ENCODE measurements around the gene TBC1D17.

Gene TBC1D17

DNA sequence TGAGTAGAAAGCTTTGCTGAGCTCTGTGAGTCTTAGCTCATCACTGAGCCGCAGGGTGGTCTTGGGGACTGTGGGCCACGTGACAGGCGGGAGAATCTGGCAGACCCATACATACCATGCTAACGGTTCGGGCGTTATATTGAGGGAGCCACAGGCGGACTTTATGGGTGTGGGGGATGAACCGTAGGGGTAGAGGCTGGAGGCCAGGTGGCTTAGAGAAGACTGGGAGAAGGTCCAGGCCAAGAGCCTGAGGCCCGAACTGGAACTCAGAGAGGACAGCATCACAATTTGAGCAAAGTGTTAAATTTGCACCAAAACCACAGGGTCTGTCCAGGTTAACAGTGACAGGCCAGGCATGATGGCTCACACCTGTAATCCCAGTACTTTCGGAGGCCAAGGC, 36.2 kb downstream of the TBC1D17 start:
- H3K4me2 ChIP-seq (ENCODE audit: low read length), result no peak overlapping the region; the same call in 1 of the 2 replicates
- no peak overlapping the region for H3K9ac ChIP-seq (ENCODE audit: low read length)
- H3K27ac ChIP-seq (ENCODE audit: low read depth, low read length, poor library complexity, severe bottlenecking), result peak overlapping the region; percentile 55
- no peaks in the 10 kb centered on the region for H3K27me3 ChIP-seq (ENCODE audit: insufficient read depth, low read length)
- peaks cover 72% of the 10 kb centered on the region for H3K4me1 ChIP-seq (ENCODE audit: insufficient read depth, low read length, severe bottlenecking)
- no peaks in the 10 kb centered on the region for H4K20me1 ChIP-seq (ENCODE audit: insufficient read depth, low read length)
- peaks cover 6% of the 10 kb centered on the region; the same call in 1 of the 2 replicates for H3K79me2 ChIP-seq (ENCODE audit: insufficient read depth, low read length)
- no peaks in the 10 kb centered on the region for H3K9me3 ChIP-seq (ENCODE audit: low read length)
- H3K36me3 ChIP-seq (ENCODE audit: insufficient read depth, low read length), result peaks cover 90% of the 10 kb centered on the region
- no peak overlapping the region for H2AFZ ChIP-seq (ENCODE audit: low read length)
- no peak overlapping the region for H3K4me3 ChIP-seq (ENCODE audit: low read depth, low read length, poor library complexity, severe bottlenecking)
- H3K9me2 ChIP-seq (ENCODE audit: low read depth, low read length), result no peaks in the 10 kb centered on the region
- no peaks in the 10 kb centered on the region for H3F3A ChIP-seq (ENCODE audit: insufficient read depth, low read length)
- TF ChIP-seq CTCF (IDR thresholded peaks at IDR 0.05; ENCODE audit: low read length), result no peak
- no peak for TF ChIP-seq EZH2 (IDR thresholded peaks at IDR 0.05; ENCODE audit: borderline replicate concordance, low read length)

DNA sequence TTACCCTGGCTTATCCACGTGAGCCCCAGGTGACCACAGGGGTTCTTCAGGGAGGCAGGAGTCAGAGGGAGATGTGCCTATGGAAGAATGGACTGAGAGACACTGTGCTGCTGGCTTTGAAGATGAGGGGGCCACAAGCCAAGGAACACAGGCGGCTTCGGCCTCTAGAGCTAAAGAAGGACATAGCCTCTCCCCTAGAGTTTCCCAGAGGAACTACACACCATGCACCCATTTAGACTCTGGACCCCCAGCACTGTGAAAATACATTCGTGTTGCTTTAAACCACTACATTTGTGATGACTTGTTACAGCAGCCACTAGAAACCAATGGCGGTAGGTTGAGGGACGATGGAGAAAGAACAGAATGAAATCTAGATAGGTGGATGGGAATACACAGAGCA, 37.8 kb downstream of the TBC1D17 start:
- no peak overlapping the region for H3K4me2 ChIP-seq (ENCODE audit: low read length)
- TF ChIP-seq EZH2 (IDR thresholded peaks at IDR 0.05; ENCODE audit: borderline replicate concordance, low read length), result no peak
- TF ChIP-seq CTCF (IDR thresholded peaks at IDR 0.05; ENCODE audit: low read length), result peak; percentile 20; the same call in 1 of the 2 replicates
- no peak overlapping the region for H3K9ac ChIP-seq (ENCODE audit: low read length)
- H2AFZ ChIP-seq (ENCODE audit: low read length), result no peak overlapping the region
- H3K9me3 ChIP-seq (ENCODE audit: low read length), result no peaks in the 10 kb centered on the region
- no peaks in the 10 kb centered on the region for H3K27me3 ChIP-seq (ENCODE audit: insufficient read depth, low read length)
- H3K27ac ChIP-seq (ENCODE audit: low read depth, low read length, poor library complexity, severe bottlenecking), result no peak overlapping the region
- peaks cover 82% of the 10 kb centered on the region for H3K36me3 ChIP-seq (ENCODE audit: insufficient read depth, low read length)
- H4K20me1 ChIP-seq (ENCODE audit: insufficient read depth, low read length), result no peaks in the 10 kb centered on the region
- peaks cover 17% of the 10 kb centered on the region for H3K79me2 ChIP-seq (ENCODE audit: insufficient read depth, low read length)
- H3K4me1 ChIP-seq (ENCODE audit: insufficient read depth, low read length, severe bottlenecking), result peaks cover 71% of the 10 kb centered on the region
- H3K4me3 ChIP-seq (ENCODE audit: low read depth, low read length, poor library complexity, severe bottlenecking), result no peak overlapping the region
- no peaks in the 10 kb centered on the region for H3F3A ChIP-seq (ENCODE audit: insufficient read depth, low read length)
- H3K9me2 ChIP-seq (ENCODE audit: low read depth, low read length), result no peaks in the 10 kb centered on the region

DNA sequence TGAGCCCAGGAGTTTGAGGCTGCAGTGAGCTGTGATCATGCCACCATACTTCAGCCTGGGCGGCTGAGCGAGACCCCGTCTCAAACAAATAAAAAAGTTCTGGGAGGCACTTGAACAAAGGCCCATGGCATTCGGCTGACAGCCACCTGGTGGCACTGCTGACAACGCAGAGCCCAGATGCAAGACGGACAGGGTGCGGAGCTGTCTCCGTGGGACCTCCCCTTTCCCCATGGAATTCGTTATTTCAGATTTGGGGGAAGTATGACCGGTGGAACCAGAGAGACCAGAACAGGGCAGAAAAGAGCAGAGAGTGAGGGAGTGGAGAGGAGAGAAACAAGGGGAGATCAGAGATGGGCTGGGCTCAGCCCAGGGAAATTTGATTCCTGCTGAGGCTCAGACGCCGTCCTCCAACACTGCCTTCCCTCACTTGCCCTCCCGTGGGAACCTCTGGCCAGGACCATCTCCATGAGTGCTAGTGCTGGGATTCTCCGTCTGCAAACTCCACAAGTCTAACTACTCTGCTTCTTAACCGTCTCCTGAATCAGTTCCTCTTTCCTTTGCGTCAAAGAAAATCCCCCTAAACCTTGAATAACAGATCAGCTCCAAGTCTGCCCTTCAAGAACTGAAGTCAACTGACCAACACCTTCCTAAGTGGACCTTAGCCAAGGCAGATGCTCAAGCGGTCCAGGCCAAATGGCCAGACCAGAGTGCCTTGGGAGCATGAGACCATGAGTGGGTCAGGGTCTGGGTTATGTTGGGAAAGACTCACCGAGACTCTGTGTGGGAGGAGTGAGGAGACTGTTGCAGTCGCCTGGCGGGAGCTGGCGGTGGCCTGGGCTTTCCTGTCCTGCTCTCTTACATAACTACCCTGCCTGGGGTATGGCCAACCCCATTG, 39.6 kb downstream of the TBC1D17 start:
- peak overlapping the region; percentile 9; the same call in 1 of the 2 replicates for H3K9ac ChIP-seq (ENCODE audit: low read length)
- H3K4me1 ChIP-seq (ENCODE audit: insufficient read depth, low read length, severe bottlenecking), result peaks cover 72% of the 10 kb centered on the region
- H3K9me3 ChIP-seq (ENCODE audit: low read length), result no peaks in the 10 kb centered on the region
- no peaks in the 10 kb centered on the region for H3K27me3 ChIP-seq (ENCODE audit: insufficient read depth, low read length)
- TF ChIP-seq CTCF (IDR thresholded peaks at IDR 0.05; ENCODE audit: low read length), result peak; percentile 77
- no peak for TF ChIP-seq EZH2 (IDR thresholded peaks at IDR 0.05; ENCODE audit: borderline replicate concordance, low read length)
- peaks cover 20% of the 10 kb centered on the region for H3K79me2 ChIP-seq (ENCODE audit: insufficient read depth, low read length)
- peak overlapping the region; percentile 1 for H3K4me3 ChIP-seq (ENCODE audit: low read depth, low read length, poor library complexity, severe bottlenecking)
- H3K36me3 ChIP-seq (ENCODE audit: insufficient read depth, low read length), result peaks cover 77% of the 10 kb centered on the region
- no peaks in the 10 kb centered on the region for H4K20me1 ChIP-seq (ENCODE audit: insufficient read depth, low read length)
- no peaks in the 10 kb centered on the region for H3F3A ChIP-seq (ENCODE audit: insufficient read depth, low read length)
- peak overlapping the region; percentile 80 for H3K27ac ChIP-seq (ENCODE audit: low read depth, low read length, poor library complexity, severe bottlenecking)
- peak overlapping the region; percentile 22; the same call in 1 of the 2 replicates for H3K4me2 ChIP-seq (ENCODE audit: low read length)
- H2AFZ ChIP-seq (ENCODE audit: low read length), result no peak overlapping the region
- no peaks in the 10 kb centered on the region for H3K9me2 ChIP-seq (ENCODE audit: low read depth, low read length)
